ENCODE results near the gene ARHGAP10.

- TF ChIP-seq FOXM1 (IDR thresholded peaks at IDR 0.05; ENCODE audit: borderline replicate concordance, low read depth) (no peak), EP300 (IDR thresholded peaks at IDR 0.05; ENCODE audit: borderline replicate concordance) (no peak), YY1 (IDR thresholded peaks at IDR 0.05; ENCODE audit: low read depth) (no peak), MAX (IDR thresholded peaks at IDR 0.05) (no peak), CEBPB (IDR thresholded peaks at IDR 0.05) (no peak)
Observed at GRCh38 chr4:147833741-147834140, 101.9 kb downstream of the ARHGAP10 start.
